ENCODE measurements around the gene GALNT8.
"Not testable (repeated sequence)": the region's sequence is repeated elsewhere in the genome, so short reads cannot be mapped to it uniquely, and the experiment has no call there.

The GALNT8 gene

DNA sequence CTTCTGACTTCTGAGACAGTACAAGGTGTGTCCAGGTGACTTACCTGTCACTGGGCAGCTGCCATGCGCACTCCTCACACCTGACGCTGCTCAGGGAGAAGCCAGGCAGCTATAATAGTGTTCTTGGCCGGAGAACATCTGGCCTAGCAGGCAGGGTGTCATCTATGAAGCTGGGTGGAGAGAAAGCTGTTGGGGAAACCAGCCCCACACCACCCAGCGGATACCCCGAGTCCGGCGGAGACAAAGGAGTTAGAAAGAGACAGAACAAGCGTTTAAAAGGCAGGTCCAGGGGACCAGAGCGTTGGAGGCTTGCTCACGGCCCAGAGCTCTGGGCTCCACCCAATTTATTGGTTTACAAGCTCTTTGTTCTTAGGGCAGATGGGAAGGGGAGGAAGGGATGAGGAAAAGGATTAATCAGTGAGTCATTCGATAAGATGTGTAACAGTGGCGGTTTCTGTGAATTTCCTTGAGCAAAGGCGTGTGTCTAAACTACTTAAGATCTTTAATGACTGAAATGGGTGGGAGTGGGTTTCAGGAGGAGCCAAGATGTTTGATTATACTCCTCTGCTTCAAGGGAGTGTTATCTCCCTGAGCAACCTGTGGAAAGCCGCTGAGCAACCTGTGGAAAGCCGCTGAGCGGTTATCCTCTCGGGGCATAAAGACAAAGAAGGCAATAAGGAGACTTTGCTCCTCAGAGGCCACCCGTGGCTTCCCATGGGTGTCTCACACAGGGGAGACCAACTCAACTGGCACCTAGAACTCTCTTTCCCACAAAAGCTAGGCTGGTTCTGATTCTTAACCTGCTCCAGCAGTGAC, at the start of gene GALNT8:
GALNT8 (plus strand) TSS at position 580 of the 816 bp plus-strand sequence. CDS start 278 bp downstream, outside the sequence.
- DNase-seq (ENCODE audit: low read depth in 1 of 2, low spot score in 1 of 2): no peak

GRCh38 chr12:4679711-4680110, 40.5 kb upstream of the GALNT8 start:
- no peak for DNase-seq (ENCODE audit: low read depth in 1 of 2, low spot score in 1 of 2)

GRCh38 chr12:4681732-4682131, 38.5 kb upstream of the GALNT8 start:
- DNase-seq (ENCODE audit: low read depth in 1 of 2, low spot score in 1 of 2): no peak

DNA sequence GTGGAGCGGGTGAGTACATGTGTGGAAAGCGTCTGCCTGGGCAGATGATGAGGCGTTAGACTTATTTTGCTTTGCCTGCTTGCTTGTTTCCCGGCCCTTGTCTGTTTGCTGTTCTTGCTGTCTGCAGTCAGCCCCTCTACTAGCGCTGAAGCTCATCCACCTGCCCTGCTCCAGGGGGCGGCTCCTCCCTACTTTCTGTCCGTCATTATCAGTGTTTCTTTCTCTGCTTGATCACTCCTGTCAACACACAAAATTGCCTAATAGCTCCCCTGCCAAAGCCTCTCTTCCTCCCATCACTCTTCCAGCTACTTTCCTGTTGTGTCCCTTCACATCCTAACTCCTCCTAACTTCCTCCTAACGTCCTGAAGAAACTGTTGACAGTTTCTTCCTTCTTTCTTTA, 34.9 kb upstream of the GALNT8 start:
- DNase-seq (ENCODE audit: low read depth in 1 of 2, low spot score in 1 of 2): no peak

DNA sequence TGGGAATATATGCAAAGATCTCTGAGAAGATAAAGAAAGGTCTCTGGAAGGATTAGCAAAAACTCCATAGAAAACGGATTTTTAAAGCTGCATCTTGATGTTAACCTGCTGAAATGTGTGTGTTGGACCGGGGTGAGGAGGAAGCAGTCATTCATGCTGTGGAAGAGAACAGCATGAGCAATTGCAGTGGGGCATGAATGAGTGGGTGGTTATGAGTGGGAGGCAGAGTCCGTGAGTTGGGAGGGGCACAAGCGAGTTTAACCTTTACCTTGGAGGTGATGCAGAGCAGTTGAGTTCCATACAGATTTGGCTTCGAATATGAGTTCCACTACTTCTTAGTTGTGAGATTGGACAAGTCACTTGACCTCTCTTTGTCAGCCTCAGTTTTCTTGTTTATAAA, 29.4 kb upstream of the GALNT8 start:
- no peak for DNase-seq (ENCODE audit: low read depth in 1 of 2, low spot score in 1 of 2)

- DNase-seq (ENCODE audit: low read depth in 1 of 2, low spot score in 1 of 2): no peak
Measured at GRCh38 chr12:4700621-4701026, 19.6 kb upstream of the GALNT8 start.

- DNase-seq (ENCODE audit: low read depth in 1 of 2, low spot score in 1 of 2): no peak
Measured at GRCh38 chr12:4701395-4702190, 18.6 kb upstream of the GALNT8 start.

GRCh38 chr12:4703676-4704075, 16.5 kb upstream of the GALNT8 start:
- no peak for DNase-seq (ENCODE audit: low read depth in 1 of 2, low spot score in 1 of 2)

DNA sequence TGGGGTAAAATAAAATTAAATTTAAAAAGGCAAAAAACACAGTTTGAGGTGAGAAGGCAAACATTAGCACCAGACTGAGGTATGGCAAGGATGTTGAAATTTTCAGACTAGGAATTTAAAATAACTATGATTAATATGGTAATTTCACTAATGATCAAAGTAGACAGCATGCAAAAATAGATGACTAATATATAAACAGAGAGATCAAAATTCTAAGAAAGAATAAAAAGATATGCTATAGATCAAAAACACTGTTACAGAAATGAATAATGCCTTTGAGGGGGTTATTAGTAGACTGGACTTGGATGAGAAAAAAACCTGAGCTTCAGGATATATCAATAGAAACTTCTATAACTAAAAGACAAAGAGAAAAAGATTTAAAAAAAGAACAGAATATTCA, 14.4 kb upstream of the GALNT8 start:
- no peak for DNase-seq (ENCODE audit: low read depth in 1 of 2, low spot score in 1 of 2)

- DNase-seq (ENCODE audit: low read depth in 1 of 2, low spot score in 1 of 2): no peak
Measured at GRCh38 chr12:4707306-4707705, 12.9 kb upstream of the GALNT8 start.

GRCh38 chr12:4710113-4710512, 10.1 kb upstream of the GALNT8 start:
- DNase-seq (ENCODE audit: low read depth in 1 of 2, low spot score in 1 of 2): no peak

GRCh38 chr12:4714879-4715278, 5.3 kb upstream of the GALNT8 start:
- no peak for DNase-seq (ENCODE audit: low read depth in 1 of 2, low spot score in 1 of 2)

- no peak for DNase-seq (ENCODE audit: low read depth in 1 of 2, low spot score in 1 of 2)
Measured at GRCh38 chr12:4717806-4718205, 2.4 kb upstream of the GALNT8 start.

DNA sequence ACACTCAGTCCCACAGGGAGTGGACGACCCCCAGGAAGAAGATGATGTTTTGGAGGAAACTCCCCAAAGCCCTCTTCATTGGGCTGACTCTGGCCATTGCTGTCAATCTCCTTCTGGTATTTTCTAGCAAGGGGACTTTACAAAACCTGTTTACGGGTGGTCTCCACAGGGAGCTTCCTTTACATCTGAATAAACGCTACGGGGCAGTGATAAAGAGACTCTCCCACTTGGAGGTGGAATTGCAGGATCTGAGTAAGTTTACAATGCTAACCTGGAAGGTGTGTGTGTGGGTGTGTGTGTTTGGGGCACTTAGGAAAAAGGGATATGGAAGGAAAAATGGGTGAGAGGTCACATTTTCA, 416 bp downstream of the GALNT8 start:
- DNase-seq (ENCODE audit: low read depth in 1 of 2, low spot score in 1 of 2): no peak

GRCh38 chr12:4721587-4721986, 1.4 kb downstream of the GALNT8 start:
- DNase-seq (ENCODE audit: low read depth in 1 of 2, low spot score in 1 of 2): not testable (repeated sequence)

DNA sequence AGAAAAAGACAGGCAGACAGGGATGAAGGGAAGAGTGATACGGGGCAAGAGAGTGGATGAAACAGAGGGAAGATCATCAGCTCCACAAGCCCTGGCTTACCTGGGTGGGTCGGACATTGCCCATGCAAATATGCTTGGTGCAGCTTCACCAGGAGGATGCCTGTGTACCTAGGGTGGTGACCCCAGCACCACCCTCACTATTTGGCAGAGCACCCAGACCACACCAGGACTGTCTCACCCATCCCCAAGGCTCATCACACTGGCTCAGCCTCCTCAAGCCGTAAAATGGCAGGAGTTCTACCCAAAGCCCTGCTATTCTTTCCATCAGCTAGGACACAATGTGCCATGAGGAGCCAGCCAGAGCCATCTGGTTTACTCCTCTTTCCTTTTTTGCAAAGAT, 3.0 kb downstream of the GALNT8 start:
- DNase-seq (ENCODE audit: low read depth in 1 of 2, low spot score in 1 of 2): no peak

DNA sequence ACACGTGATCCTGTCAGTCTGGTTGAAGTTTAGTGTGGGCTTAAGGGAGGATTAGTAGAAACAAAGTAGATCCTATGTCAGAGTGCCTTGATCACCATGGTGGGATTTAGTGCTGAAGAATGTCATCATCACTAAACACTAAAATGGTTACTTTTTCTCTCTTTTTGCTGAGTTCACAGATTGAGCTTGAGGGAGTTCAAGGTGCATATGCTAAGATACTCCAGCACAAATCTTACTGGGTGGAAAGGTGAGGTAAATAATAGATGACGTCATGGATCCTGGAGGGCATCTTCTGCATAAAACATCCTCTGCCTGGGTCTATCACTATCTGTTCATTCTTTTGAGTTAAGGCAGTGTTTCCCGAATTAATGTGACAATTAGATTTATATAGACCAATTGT, 4.9 kb downstream of the GALNT8 start:
- no peak for DNase-seq (ENCODE audit: low read depth in 1 of 2, low spot score in 1 of 2)

DNA sequence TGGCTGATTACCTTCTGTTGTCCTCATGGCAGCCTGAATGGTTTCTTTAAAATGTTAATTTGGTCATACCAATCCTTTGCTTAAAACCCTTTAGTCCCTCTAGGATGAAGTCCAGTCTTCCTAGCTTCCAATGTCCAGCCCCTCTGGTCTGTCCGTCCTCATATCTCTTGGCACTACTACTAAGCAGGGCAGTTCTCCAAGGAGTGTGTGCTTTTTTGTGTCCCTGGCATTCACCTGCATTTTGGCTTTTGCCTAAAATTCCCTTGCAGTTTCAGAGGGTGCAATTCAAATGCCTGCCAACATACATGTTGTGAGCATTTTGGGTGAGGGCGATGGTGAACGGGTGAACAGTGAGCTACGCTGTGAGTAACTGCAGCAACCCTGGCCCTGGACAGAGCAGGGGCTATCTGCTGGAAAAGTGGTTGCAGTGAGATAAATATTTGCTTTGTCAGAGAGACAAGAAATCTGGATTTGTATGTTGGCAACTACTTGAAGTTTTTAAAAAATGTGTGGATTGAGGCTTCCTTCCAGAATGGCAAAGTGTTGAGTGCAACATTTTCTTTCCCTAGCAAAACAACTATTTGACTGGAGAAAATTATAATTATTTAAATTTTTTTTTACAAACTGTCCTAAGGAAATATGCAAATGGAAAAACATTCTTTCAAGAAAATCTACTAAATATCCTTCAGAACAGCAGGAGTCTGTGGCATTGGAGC, 14.6 kb downstream of the GALNT8 start:
- DNase-seq (ENCODE audit: low read depth in 1 of 2, low spot score in 1 of 2): no peak

- no peak for DNase-seq (ENCODE audit: low read depth in 1 of 2, low spot score in 1 of 2)
Measured at GRCh38 chr12:4736091-4736490, 15.9 kb downstream of the GALNT8 start.

DNA sequence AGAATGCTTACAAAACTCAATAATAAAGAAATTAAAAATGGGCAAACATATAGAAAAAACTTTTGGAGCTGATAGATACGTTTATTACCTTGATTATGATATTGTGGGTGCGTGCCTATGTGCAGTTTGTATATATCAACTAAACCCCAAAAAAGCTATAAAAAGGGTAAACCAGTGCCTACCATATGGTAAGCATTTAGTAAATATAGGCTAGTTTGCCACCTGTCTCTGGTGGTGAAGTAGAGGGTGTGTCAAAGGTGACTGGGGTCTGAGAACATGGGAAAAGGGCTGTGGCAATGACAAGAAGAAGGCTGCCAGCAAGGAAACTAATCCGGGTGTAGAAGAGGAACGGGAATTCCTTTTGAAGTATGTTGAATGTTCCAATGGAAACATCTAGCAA, 18.3 kb downstream of the GALNT8 start:
- no peak for DNase-seq (ENCODE audit: low read depth in 1 of 2, low spot score in 1 of 2)

DNA sequence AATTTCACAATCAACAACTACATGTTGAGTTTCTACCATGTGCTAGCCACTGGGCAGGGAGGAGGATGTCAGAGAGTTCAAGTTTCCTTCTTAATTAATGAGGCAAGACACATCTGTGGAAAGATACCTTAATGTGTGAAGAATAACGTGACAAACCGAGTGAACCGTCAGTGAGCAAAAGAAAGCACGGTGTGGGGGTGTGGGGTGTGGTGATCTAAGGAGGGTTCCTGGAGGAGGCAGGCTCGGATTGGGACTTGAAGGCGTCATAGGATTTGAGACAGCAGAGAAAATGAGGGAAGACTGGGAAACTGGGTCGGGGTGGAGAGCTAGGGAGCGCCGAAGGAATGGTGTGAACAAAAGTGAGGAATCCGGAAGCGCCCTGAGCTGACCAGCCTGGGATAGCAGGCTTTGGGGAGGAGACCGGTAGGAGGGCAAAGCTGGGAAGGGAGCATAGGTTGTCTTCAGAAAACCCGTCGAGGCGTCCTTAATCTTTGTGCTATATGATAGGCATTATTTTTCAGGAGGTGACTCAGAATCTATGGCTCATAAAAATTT, 22.3 kb downstream of the GALNT8 start:
- no peak for DNase-seq (ENCODE audit: low read depth in 1 of 2, low spot score in 1 of 2)

GRCh38 chr12:4743046-4743445, 22.8 kb downstream of the GALNT8 start:
- DNase-seq (ENCODE audit: low read depth in 1 of 2, low spot score in 1 of 2): no peak

Measured in stimulated activated CD4-positive, alpha-beta T cell treated with anti-CD3 and anti-CD28 coated beads, Interleukin-15, amount 100 ng/mL, for 1 hour (primary cell).